ENCODE measurements around the gene CR1.

CR1 gene

DNA sequence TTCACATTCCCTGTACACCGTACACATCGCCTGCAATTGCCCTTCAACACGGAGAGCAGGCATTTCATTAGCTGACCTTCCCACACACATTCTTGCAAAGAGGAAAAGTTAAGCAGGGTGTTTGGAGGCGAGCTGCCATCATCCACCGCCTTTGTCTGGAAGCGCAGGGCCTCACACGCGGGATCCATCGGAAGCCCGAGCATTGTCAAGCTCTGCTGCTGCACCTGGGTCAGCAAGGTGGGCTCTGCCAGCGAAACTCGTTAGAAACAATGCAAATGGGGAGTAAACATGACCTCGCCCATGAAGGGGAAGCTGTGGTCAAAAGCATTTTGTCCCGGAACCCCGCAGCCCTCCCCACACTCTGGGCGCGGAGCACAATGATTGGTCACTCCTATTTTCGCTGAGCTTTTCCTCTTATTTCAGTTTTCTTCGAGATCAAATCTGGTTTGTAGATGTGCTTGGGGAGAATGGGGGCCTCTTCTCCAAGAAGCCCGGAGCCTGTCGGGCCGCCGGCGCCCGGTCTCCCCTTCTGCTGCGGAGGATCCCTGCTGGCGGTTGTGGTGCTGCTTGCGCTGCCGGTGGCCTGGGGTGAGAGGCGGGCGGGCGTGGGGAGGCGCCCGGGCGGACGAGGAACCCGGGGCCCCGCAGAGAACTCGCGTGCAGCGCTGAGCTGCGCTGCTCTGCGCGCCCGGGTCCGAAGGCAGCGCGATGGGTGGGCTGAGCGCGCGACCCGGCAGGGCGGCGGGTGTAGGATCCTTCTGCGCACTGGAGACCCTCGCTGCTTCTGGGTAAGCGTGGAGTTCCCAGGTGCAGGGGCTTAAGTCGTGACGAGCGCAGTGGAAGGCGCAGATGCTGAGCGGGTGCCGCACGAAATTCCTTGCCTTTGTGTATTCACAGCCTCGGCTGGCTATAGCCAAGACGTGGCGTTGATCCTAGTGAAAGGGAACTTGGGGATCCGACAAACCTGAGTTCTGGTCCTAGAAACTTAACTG lies at the start of gene CR1:
TSS of gene CR1 (plus strand) at position 357 of the 992 bp plus-strand sequence. CDS start at position 468, 111 bp downstream.
- in situ Hi-C loops (cut with HindIII; ENCODE audit: low pct_unique_long_range_greater_than_20kb, low sequenced_read_pairs) = no loop called here
- no peak for DNase-seq (ENCODE audit: low read depth in 1 of 2, low spot score in 1 of 2)
- TF ChIP-seq JUND (IDR thresholded peaks at IDR 0.05; ENCODE audit: low read depth) = no peak

DNA sequence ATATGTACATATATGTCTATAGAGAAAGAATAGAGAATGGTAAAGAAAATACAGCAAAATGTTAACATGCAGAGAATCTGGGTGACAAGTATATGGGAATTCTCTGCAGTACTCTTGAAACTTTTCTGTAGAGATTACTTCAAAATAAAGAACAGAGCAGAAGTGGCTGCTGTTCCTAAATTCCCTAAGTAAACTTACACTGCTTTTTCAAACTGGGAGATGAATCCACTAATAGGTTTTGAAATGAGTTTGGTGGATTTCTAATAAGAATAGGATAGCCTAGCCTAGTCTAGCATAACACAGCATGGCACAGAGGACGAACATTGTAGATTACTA lies 42.3 kb upstream of the CR1 start:
- no peak for TF ChIP-seq JUND (IDR thresholded peaks at IDR 0.05; ENCODE audit: low read depth)
- no peak for DNase-seq (ENCODE audit: low read depth in 1 of 2, low spot score in 1 of 2)
- in situ Hi-C loops (cut with HindIII; ENCODE audit: low pct_unique_long_range_greater_than_20kb, low sequenced_read_pairs) = no loop called here

DNA sequence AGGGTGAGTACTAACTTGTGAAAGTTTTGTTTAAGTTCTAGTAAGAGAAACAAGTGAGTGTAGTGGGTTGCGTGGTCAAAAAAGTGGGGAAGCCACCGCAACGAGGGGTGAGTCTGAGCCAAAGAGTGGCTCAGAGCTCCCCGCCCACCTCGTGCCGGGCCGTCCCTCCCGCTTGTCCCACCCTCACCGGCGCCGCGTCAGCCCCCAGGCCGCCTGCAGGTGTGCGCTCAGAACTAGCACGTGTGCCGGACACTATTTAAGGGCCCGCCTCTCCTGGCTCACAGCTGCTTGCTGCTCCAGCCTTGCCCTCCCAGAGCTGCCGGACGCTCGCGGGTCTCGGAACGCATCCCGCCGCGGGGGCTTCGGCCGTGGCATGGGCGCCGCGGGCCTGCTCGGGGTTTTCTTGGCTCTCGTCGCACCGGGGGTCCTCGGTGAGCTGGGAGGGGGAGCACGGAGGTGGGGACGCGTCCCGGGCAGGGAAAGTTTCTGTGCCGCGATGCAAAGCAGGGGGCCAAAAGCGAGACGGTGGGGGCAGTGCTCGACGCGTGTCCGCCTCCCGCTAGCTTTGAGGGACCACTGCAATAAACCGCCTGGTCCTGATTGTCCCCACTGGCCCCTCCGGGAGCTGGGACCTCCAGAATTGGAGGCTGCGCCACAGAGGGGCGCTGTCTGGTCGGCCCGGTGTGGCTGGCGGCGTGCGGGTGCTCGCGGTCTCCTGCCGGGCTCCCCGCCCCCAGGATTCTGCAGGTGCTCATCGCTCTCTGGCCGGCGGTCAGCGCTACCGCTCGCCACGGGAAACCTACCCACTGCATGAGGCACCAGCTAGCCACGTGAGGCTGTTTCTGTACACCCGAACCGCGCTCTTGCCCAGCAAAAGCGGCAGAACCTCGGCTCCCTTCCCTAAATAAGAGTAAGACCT lies 41.7 kb upstream of the CR1 start, which contains the start of gene CR2:
TSS of gene CR2 (plus strand) at position 283 of the 919 bp plus-strand sequence. CDS start at position 374, 91 bp downstream.
- no peak for TF ChIP-seq JUND (IDR thresholded peaks at IDR 0.05; ENCODE audit: low read depth)
- DNase-seq (ENCODE audit: low read depth in 1 of 2, low spot score in 1 of 2) = peak; percentile 64 to 66
- in situ Hi-C loops (cut with HindIII; ENCODE audit: low pct_unique_long_range_greater_than_20kb, low sequenced_read_pairs) = no loop called here

DNA sequence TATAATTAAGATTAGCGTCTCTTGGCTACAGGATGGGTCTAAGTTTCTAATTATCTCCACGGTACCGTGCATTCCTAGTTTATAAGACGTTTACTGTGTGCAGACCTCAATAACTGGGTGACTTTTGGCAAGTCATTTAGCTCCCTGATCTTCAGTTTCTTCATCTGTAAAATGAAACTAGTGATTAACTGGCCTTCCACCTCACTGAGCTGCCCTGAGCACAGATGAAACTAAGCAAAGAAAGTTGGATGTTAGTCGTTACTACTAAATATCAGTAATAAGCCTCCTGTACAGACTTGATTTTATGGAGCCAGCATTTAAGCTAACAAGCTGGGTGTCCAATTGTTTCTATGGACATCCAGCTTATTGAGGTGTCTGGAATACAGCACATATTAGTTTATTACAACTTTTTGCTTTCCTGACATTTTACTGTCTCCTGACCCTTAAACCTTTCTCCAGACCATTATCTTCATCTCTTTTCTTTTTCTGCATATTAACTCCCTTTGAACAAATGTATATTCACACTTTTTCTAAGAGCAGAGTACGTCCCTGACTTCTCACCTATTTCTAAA lies 40.7 kb upstream of the CR1 start:
- DNase-seq (ENCODE audit: low read depth in 1 of 2, low spot score in 1 of 2) = no peak

DNA sequence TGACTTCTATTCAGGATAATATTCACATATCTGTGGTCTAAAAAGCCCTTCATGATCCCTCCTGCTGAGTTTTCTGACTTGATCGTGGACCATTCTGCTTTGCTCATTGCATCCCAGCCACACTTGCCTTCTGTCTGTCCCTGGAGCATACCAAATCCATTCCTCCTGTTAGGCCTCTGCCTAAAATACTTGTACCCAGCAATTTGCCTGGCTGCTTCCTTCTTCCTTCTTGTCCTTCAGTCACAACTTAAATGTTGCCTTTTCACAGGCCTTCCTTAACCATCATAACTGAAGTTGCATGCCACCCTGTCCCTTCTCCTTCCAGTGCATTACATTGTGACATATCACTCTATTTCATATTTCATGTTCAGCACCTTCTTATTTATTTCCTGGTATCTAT lies 37.5 kb upstream of the CR1 start:
- DNase-seq (ENCODE audit: low read depth in 1 of 2, low spot score in 1 of 2) = no peak
- no peak for TF ChIP-seq JUND (IDR thresholded peaks at IDR 0.05; ENCODE audit: low read depth)
- in situ Hi-C loops (cut with HindIII; ENCODE audit: low pct_unique_long_range_greater_than_20kb, low sequenced_read_pairs) = no loop called here

More for the DNA sequence above, 40.7 kb upstream of the CR1 start:
- TF ChIP-seq JUND (IDR thresholded peaks at IDR 0.05; ENCODE audit: low read depth) = no peak
- in situ Hi-C loops (cut with HindIII; ENCODE audit: low pct_unique_long_range_greater_than_20kb, low sequenced_read_pairs) = no loop called here

DNA sequence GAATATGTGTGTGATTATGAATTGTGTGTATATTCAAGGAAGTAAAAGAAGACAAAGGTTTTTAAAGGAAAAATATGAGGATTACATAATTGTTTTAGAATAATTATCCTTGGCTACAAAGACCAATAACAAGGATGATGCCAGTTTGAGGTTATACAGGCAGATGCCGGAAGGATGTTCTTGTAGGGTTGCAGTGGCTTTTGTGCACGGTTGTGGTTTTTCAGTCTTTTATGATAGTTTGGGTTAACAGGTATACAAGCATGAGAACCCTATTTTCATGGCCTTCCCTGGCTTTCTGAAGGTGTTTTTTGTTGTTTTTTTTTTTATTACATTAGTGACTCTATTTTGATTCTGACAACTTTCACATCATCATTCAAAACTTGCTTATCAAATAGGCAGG lies 36.9 kb upstream of the CR1 start:
- in situ Hi-C loops (cut with HindIII; ENCODE audit: low pct_unique_long_range_greater_than_20kb, low sequenced_read_pairs) = no loop called here
- TF ChIP-seq JUND (IDR thresholded peaks at IDR 0.05; ENCODE audit: low read depth) = no peak
- no peak for DNase-seq (ENCODE audit: low read depth in 1 of 2, low spot score in 1 of 2)

DNA sequence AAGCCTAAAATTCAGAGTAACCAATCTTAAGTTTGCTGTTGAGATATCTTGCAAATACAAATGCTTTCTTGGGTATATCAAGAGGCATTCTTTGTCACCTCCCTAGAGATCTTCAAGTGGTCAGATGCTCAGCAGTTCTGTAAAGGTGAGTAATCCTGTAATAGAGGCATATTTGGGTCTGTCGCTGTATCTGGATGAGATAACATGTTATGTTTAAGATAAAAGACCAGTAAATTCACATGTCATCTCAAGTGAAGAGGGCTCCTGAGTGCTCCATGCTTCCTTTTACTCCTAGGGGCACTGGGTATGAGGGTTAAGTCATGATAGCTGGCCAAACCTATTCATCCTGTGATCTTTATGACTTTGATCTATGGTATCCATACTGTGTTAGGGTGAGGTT lies 34.3 kb upstream of the CR1 start:
- in situ Hi-C loops (cut with HindIII; ENCODE audit: low pct_unique_long_range_greater_than_20kb, low sequenced_read_pairs) = no loop called here
- no peak for TF ChIP-seq JUND (IDR thresholded peaks at IDR 0.05; ENCODE audit: low read depth)

DNA sequence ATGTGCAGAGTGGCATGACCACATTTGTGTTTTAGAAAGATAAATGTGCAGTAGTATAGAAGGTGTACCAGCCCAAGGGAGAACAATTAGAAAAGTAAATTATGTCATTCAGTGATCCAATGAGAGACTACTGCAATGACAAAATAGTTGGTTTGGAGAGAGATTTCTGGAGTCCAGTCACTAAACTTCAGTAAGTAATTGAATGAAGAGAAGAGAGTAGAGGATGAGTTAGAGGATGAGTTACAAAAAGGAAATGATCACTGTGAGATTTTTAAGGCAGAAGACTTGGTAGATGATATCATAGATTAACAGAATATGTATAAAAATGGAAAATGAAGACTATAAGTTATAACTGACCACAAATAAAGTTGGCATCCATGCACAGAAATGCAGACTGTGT lies 33.4 kb upstream of the CR1 start:
- no peak for TF ChIP-seq JUND (IDR thresholded peaks at IDR 0.05; ENCODE audit: low read depth)
- in situ Hi-C loops (cut with HindIII; ENCODE audit: low pct_unique_long_range_greater_than_20kb, low sequenced_read_pairs) = no loop called here
- DNase-seq (ENCODE audit: low read depth in 1 of 2, low spot score in 1 of 2) = no peak

More for the DNA sequence above, 34.3 kb upstream of the CR1 start:
- DNase-seq (ENCODE audit: low read depth in 1 of 2, low spot score in 1 of 2) = no peak

DNA sequence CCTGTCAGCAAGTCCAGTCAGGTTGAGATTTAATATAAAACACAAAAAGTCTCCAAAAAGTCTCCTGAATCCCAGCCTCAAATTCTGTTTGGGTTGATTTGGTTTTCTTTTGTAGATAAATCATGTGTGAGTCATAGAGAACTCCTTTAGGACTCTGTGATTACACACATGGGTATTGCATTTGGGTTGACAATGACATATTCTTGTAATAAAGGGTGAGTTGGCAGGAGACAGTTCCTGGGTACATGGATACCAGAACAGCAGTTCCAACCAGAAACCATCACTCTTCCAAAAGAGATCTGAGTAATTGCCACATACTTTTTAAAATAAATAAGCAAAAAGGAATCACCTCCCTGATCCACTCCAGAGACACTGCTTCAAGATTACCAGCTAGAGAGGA lies 32.9 kb upstream of the CR1 start:
- in situ Hi-C loops (cut with HindIII; ENCODE audit: low pct_unique_long_range_greater_than_20kb, low sequenced_read_pairs) = no loop called here
- DNase-seq (ENCODE audit: low read depth in 1 of 2, low spot score in 1 of 2) = no peak
- TF ChIP-seq JUND (IDR thresholded peaks at IDR 0.05; ENCODE audit: low read depth) = no peak

DNA sequence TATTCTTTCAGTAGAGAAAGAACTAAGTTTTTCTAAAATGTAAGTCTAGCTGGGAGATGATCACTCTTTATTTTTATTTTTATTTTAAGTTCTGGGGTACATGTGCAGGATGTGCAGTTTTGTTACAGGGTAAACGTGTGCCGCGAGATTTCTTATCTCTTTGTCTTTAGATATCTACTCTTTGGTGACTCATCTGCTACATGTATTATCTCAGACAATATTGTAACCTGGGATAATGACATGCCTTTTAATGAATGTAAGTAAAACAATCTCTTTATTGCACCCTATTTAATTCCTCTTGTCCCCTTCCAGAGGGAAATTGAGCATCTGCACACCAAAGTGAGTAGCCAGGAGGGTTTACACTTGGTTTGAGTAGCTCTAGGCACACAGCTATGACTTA lies 32.4 kb upstream of the CR1 start:
- in situ Hi-C loops (cut with HindIII; ENCODE audit: low pct_unique_long_range_greater_than_20kb, low sequenced_read_pairs) = no loop called here
- DNase-seq (ENCODE audit: low read depth in 1 of 2, low spot score in 1 of 2) = no peak
- no peak for TF ChIP-seq JUND (IDR thresholded peaks at IDR 0.05; ENCODE audit: low read depth)

DNA sequence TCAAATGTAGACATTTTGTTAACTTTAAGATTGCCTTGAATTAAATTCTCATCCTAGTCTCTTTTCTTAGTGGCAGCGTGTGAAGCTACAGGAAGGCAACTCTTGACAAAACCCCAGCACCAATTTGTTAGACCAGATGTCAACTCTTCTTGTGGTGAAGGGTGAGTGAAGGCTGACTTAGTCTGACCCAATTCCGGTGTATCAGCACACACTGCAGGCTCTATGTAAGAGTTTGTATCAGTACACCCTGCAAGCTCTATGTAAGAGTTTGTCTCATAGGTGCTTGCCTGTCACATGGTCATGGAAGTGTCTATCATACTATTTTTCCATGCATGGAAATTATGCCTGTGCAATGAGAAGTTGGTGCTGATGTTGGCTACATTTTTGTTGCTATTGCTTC lies 25.0 kb upstream of the CR1 start:
- TF ChIP-seq JUND (IDR thresholded peaks at IDR 0.05; ENCODE audit: low read depth) = no peak
- in situ Hi-C loops (cut with HindIII; ENCODE audit: low pct_unique_long_range_greater_than_20kb, low sequenced_read_pairs) = no loop called here

DNA sequence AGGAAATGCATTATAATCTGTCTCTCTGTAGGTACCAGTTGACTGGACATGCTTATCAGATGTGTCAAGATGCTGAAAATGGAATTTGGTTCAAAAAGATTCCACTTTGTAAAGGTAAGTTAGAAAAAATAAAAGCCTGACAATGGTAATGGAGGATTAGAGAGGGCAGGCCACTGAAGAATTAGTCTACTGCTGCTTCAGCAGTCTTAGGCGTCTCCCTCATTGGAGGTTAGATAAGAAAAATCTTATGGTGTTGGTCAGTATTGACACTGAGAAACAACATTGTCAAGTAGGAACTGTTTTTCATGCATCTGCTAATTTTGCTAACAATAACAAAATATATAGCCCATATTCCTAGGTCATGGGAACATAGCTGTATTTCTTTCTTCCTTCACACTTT lies 21.7 kb upstream of the CR1 start:
- no peak for DNase-seq (ENCODE audit: low read depth in 1 of 2, low spot score in 1 of 2)
- TF ChIP-seq JUND (IDR thresholded peaks at IDR 0.05; ENCODE audit: low read depth) = no peak
- in situ Hi-C loops (cut with HindIII; ENCODE audit: low pct_unique_long_range_greater_than_20kb, low sequenced_read_pairs) = no loop called here

More for the DNA sequence above, 25.0 kb upstream of the CR1 start:
- DNase-seq (ENCODE audit: low read depth in 1 of 2, low spot score in 1 of 2) = no peak

All from T47D (cell line).